ENCODE data around the gene NR1H4. TPM values are rescaled to one million over a fixed set of nuclear protein-coding genes. Genes with fewer than 3 reads are reported as not detected.
"Not testable (repeated sequence)": the region's sequence is repeated elsewhere in the genome, so short reads cannot be mapped to it uniquely, and the experiment has no call there.

The NR1H4 gene
- total RNA-seq, 4 donors from 2014 or later, result 10.7 to 50.7 (median 28.8) TPM

DNA sequence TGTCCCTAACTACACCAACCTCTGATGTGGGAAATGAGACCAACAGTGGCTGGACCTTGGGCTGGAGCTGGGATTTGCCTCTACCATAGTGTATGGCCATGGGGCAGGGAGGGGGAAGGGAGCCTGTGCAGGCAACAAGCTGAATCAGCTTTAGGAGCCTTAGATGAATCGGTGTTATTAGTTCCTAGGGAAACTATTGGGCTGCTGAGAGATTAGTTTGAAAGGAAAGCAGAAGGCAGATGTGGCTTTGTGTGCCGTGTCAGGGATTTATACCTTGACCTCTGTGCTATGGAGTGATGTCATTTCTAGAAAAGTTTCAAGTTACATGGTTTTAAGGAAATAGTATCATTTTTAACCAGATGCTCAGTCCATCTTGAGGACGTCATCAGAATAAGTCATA is 80.3 kb downstream of the NR1H4 start:
- H3K4me1 ChIP-seq, result peaks cover 0 to 6% (median 1%) of the 10 kb centered on the region in 4 donors
- DNase-seq, result no peak
- H3K27ac ChIP-seq, result no peak overlapping the region
- H3K27me3 ChIP-seq, result no peaks in the 10 kb centered on the region
- H3K9me3 ChIP-seq, result no peaks in the 10 kb centered on the region
- H3K36me3 ChIP-seq, result no peaks in the 10 kb centered on the region
- intact Hi-C loops (cut with DNase I; ENCODE audit: low total_unique reads) (loop anchor here (10.0 kb wide), 1 partner anchor 319 kb away; no protein-coding TSS in a partner anchor), in situ Hi-C loops (cut with MboI; ENCODE audit: low pct_ligation_motif_present in 1 of 4, low pct_unique_long_range_greater_than_20kb in 1 of 4, low sequenced_read_pairs in 3 of 4) (loop anchor here (10.0 to 25.0 kb wide), 4 partner anchors 108 to 319 kb away; no protein-coding TSS in a partner anchor)
- no peak for TF ChIP-seq EP300 (IDR thresholded peaks at IDR 0.05; ENCODE audit: low read depth)
- TF ChIP-seq, protein P1, sequence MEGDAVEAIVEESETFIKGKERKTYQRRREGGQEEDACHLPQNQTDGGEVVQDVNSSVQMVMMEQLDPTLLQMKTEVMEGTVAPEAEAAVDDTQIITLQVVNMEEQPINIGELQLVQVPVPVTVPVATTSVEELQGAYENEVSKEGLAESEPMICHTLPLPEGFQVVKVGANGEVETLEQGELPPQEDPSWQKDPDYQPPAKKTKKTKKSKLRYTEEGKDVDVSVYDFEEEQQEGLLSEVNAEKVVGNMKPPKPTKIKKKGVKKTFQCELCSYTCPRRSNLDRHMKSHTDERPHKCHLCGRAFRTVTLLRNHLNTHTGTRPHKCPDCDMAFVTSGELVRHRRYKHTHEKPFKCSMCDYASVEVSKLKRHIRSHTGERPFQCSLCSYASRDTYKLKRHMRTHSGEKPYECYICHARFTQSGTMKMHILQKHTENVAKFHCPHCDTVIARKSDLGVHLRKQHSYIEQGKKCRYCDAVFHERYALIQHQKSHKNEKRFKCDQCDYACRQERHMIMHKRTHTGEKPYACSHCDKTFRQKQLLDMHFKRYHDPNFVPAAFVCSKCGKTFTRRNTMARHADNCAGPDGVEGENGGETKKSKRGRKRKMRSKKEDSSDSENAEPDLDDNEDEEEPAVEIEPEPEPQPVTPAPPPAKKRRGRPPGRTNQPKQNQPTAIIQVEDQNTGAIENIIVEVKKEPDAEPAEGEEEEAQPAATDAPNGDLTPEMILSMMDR (IDR thresholded peaks at IDR 0.05), result no peak
- no peak for TF ChIP-seq POLR2A (IDR thresholded peaks at IDR 0.05)
- no peak for TF ChIP-seq POLR2AphosphoS5 (IDR thresholded peaks at IDR 0.05)
- no peak overlapping the region for H3K4me3 ChIP-seq
- WGBS, 2 donors (ENCODE audit: low coverage in 1 of 2), result 51 to 67% methylated on average over 2 to 3 of the region's 3 CpGs

DNA sequence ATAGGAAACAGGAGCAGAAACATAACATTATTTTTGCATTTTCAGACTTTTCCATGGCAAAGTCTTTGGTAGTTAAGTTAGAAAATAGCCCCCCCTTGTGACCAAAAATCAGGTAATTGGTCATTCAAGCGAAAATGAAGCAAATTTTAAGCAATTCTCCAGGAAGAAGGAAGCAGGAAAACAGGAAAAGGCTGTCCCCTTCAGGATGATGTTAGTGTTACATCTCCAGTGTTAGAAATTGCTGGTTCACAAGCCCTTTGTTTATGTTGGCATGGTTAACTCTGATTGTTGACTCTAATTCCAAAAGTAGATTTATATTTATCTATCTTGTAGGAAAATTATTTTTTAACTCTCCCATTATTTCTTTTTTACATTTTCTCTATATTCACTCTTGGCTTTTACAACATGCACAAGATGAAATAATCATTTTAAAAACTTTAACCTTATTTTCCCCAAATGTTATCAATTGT is 81.0 kb downstream of the NR1H4 start:
- Histone ChIP-seq H3K4me3 (no peak overlapping the region), H3K27ac (no peak overlapping the region), H3K27me3 (no peaks in the 10 kb centered on the region), H3K9me3 (no peaks in the 10 kb centered on the region), H3K4me1 (peaks cover 0 to 6% (median 1%) of the 10 kb centered on the region in 4 donors), H3K36me3 (no peaks in the 10 kb centered on the region)
- DNase-seq, result no peak
- in situ Hi-C loops (cut with MboI; ENCODE audit: low pct_ligation_motif_present in 1 of 4, low pct_unique_long_range_greater_than_20kb in 1 of 4, low sequenced_read_pairs in 3 of 4) (loop anchor here (10.0 to 25.0 kb wide), 4 partner anchors 108 to 320 kb away; no protein-coding TSS in a partner anchor), intact Hi-C loops (cut with DNase I; ENCODE audit: low total_unique reads) (loop anchor here (10.0 kb wide), 1 partner anchor 320 kb away; no protein-coding TSS in a partner anchor)
- no peak for TF ChIP-seq POLR2AphosphoS5 (IDR thresholded peaks at IDR 0.05)
- TF ChIP-seq, protein P1 (IDR thresholded peaks at IDR 0.05), result peak; percentile 83 to 98 (median 86)
- WGBS, 2 donors (ENCODE audit: low coverage in 1 of 2), result 0 to 2% methylated on average over 1 of the region's 1 CpG

DNA sequence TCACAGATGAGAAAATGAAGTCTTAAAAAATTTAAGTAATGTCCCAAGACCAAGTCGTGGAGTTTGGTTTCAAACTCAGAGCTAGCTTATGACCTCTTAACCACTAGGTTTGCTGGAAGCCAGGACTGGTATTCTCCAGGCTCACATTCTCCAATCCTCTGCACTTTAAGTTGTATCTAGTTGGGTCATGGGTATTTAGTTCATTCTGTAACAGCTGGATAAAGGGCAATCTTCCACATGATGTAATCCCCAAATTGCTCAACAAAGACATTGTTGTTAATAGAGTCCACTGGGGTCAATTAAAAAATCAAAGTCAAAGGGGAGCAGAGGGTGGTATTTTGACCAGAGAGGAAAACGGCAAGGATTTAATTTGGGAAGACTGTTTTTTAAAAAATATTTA is 82.1 kb downstream of the NR1H4 start:
- Histone ChIP-seq H3K4me3 (no peak overlapping the region), H3K27me3 (no peaks in the 10 kb centered on the region), H3K36me3 (no peaks in the 10 kb centered on the region), H3K9me3 (no peaks in the 10 kb centered on the region), H3K4me1 (peaks cover 0 to 6% (median 1%) of the 10 kb centered on the region in 4 donors), H3K27ac (no peak overlapping the region)
- TF ChIP-seq EP300 (IDR thresholded peaks at IDR 0.05; ENCODE audit: low read depth) (no peak), POLR2AphosphoS5 (IDR thresholded peaks at IDR 0.05) (no peak), POLR2A (IDR thresholded peaks at IDR 0.05) (no peak)
- TF ChIP-seq, protein P1 (IDR thresholded peaks at IDR 0.05), result no peak
- in situ Hi-C loops (cut with MboI; ENCODE audit: low pct_ligation_motif_present in 1 of 4, low pct_unique_long_range_greater_than_20kb in 1 of 4, low sequenced_read_pairs in 3 of 4) (loop anchor here (10.0 to 25.0 kb wide), 4 partner anchors 107 to 321 kb away; no protein-coding TSS in a partner anchor), intact Hi-C loops (cut with DNase I; ENCODE audit: low total_unique reads) (loop anchor here (10.0 kb wide), 1 partner anchor 321 kb away; no protein-coding TSS in a partner anchor)
- no peak for DNase-seq
- 41 to 50% methylated on average over 2 of the region's 2 CpGs for WGBS, 2 donors (ENCODE audit: low coverage in 1 of 2)

DNA sequence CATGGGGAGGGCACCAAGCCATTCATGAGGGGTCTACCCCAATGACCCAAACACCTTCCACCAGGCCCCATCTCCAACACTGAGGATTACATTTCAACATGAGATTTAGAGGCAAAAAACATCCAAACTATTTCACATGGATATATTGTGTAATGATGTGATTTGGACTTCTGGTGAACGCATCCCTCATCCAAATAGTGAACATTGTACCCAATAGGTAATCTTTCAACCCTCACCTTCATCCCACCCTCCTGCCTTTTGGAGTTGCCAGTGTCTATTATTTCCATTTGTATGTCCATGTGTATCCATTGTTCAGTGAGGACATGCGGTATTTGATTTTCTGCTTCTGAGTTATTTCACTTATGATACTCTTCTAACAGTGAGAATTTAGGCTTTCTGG is 83.7 kb downstream of the NR1H4 start:
- Histone ChIP-seq H3K4me3 (no peak overlapping the region), H3K36me3 (no peaks in the 10 kb centered on the region), H3K4me1 (peaks cover 0 to 6% (median 1%) of the 10 kb centered on the region in 4 donors), H3K9me3 (no peaks in the 10 kb centered on the region), H3K27me3 (no peaks in the 10 kb centered on the region), H3K27ac (no peak overlapping the region)
- no peak for TF ChIP-seq POLR2A (IDR thresholded peaks at IDR 0.05)
- TF ChIP-seq, protein P1 (IDR thresholded peaks at IDR 0.05), result no peak
- 98 to 100% methylated on average over 2 of the region's 2 CpGs for WGBS, 2 donors (ENCODE audit: low coverage in 1 of 2)
- in situ Hi-C loops (cut with MboI; ENCODE audit: low pct_ligation_motif_present in 1 of 4, low pct_unique_long_range_greater_than_20kb in 1 of 4, low sequenced_read_pairs in 3 of 4), result loop anchor here (10.0 to 25.0 kb wide), 4 partner anchors 105 to 323 kb away; no protein-coding TSS in a partner anchor
- intact Hi-C loops (cut with DNase I; ENCODE audit: low total_unique reads), result loop anchor here (10.0 kb wide), 1 partner anchor 323 kb away; no protein-coding TSS in a partner anchor
- no peak for DNase-seq

DNA sequence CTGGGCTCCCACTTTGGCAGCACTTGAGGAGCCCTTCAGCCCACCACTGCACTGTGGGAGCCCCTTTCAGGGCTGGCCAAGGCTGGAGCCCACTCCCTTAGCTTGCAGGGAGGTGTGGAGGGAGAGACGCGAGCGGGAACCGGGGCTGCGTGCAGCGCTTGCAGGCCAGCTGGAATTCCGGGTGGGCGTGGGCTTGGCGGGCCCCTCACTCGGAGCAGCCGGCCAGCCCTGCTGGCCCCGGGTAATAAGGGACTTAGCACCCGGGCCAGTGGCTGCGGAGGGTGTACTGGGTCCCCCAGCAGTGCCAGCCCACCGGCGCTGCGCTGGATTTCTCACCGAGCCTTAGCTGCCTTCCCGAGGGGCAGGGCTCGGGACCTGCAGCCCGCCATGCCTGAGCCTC is 85.6 kb downstream of the NR1H4 start:
- H3K27me3 ChIP-seq, H3K36me3 ChIP-seq, H3K4me3 ChIP-seq, H3K9me3 ChIP-seq, H3K27ac ChIP-seq, H3K4me1 ChIP-seq, DNase-seq: not testable (repeated sequence)
- WGBS, 2 donors (ENCODE audit: low coverage in 1 of 2), result 95% methylated on average over 20 of the region's 21 CpGs; no CpG with 5 or more reads in 1 of the 2 donors
- intact Hi-C loops (cut with DNase I; ENCODE audit: low total_unique reads), result loop anchor here (10.0 kb wide), 1 partner anchor 324 kb away; no protein-coding TSS in a partner anchor
- in situ Hi-C loops (cut with MboI; ENCODE audit: low pct_ligation_motif_present in 1 of 4, low pct_unique_long_range_greater_than_20kb in 1 of 4, low sequenced_read_pairs in 3 of 4), result loop anchor here (10.0 to 25.0 kb wide), 4 partner anchors 103 to 324 kb away; no protein-coding TSS in a partner anchor
